ENCODE measurements around the gene PIK3CG.

The PIK3CG gene

GRCh38 chr7:106887421-106887820, 22.3 kb downstream of the PIK3CG start:
- ATAC-seq: no peak
- TF ChIP-seq ESRRG (CRISPR knock-in tag; IDR thresholded peaks at IDR 0.05): no peak
- TF ChIP-seq SNAI2 (CRISPR knock-in tag; IDR thresholded peaks at IDR 0.05): 0 out of 2 replicates have a peak, but pooled peaks have one; percentile 38

GRCh38 chr7:106888204-106888603, 23.1 kb downstream of the PIK3CG start:
- ATAC-seq: no peak

GRCh38 chr7:106890952-106891351, 25.9 kb downstream of the PIK3CG start:
- ATAC-seq: no peak
- TF ChIP-seq POU6F1 (CRISPR knock-in tag; IDR thresholded peaks at IDR 0.05; ENCODE audit: borderline replicate concordance, low read depth) (no peak), CREB5 (CRISPR knock-in tag; IDR thresholded peaks at IDR 0.05; ENCODE audit: low read depth) (no peak), ZFP30 (CRISPR knock-in tag; IDR thresholded peaks at IDR 0.05) (no peak), ZNF565 (CRISPR knock-in tag; conservative IDR thresholded peaks at IDR 0.05; ENCODE audit: low read depth) (no peak), CSRNP3 (CRISPR knock-in tag; IDR thresholded peaks at IDR 0.05) (no peak), RARB (CRISPR knock-in tag; IDR thresholded peaks at IDR 0.05) (no peak), ZNF70 (CRISPR knock-in tag; IDR thresholded peaks at IDR 0.05) (no peak), ZC3H10 (CRISPR knock-in tag; IDR thresholded peaks at IDR 0.05) (no peak)

More at GRCh38 chr7:106888204-106888603, 23.1 kb downstream of the PIK3CG start:
- no peak for TF ChIP-seq TOX (CRISPR knock-in tag; IDR thresholded peaks at IDR 0.05; ENCODE audit: borderline replicate concordance)
- no peak for TF ChIP-seq PPARA (CRISPR knock-in tag; IDR thresholded peaks at IDR 0.05; ENCODE audit: borderline replicate concordance)
- TF ChIP-seq ZNF565 (CRISPR knock-in tag; conservative IDR thresholded peaks at IDR 0.05; ENCODE audit: low read depth): no peak
- no peak for TF ChIP-seq ZNF8 (CRISPR knock-in tag; IDR thresholded peaks at IDR 0.05)
- TF ChIP-seq CREB5 (CRISPR knock-in tag; IDR thresholded peaks at IDR 0.05; ENCODE audit: low read depth): no peak
- no peak for TF ChIP-seq POU6F1 (CRISPR knock-in tag; IDR thresholded peaks at IDR 0.05; ENCODE audit: borderline replicate concordance, low read depth)
- no peak for TF ChIP-seq ZFP30 (CRISPR knock-in tag; IDR thresholded peaks at IDR 0.05)
- no peak for TF ChIP-seq OSR1 (CRISPR knock-in tag; IDR thresholded peaks at IDR 0.05)
- TF ChIP-seq SNAI2 (CRISPR knock-in tag; IDR thresholded peaks at IDR 0.05): no peak
- no peak for TF ChIP-seq ZC3H10 (CRISPR knock-in tag; IDR thresholded peaks at IDR 0.05)
- TF ChIP-seq GLIS3 (CRISPR knock-in tag; IDR thresholded peaks at IDR 0.05): no peak
- TF ChIP-seq ISL1 (CRISPR knock-in tag; IDR thresholded peaks at IDR 0.05): no peak
- TF ChIP-seq PATZ1 (CRISPR knock-in tag; IDR thresholded peaks at IDR 0.05; ENCODE audit: borderline replicate concordance): no peak
- TF ChIP-seq BACH2 (CRISPR knock-in tag; IDR thresholded peaks at IDR 0.05; ENCODE audit: borderline replicate concordance): no peak
- no peak for TF ChIP-seq ZFP3 (CRISPR knock-in tag; IDR thresholded peaks at IDR 0.05)
- no peak for TF ChIP-seq RARB (CRISPR knock-in tag; IDR thresholded peaks at IDR 0.05)
- no peak for TF ChIP-seq CSDC2 (CRISPR knock-in tag; IDR thresholded peaks at IDR 0.05)
- no peak for TF ChIP-seq TSHZ2 (CRISPR knock-in tag; IDR thresholded peaks at IDR 0.05)
- no peak for TF ChIP-seq ZNF70 (CRISPR knock-in tag; IDR thresholded peaks at IDR 0.05)
